ENCODE data around the gene CUX1. TPM values are rescaled to one million over a fixed set of nuclear protein-coding genes. Genes with fewer than 3 reads are reported as not detected.
"Not testable (repeated sequence)": the region's sequence is repeated elsewhere in the genome, so short reads cannot be mapped to it uniquely, and the experiment has no call there.

Gene CUX1
- total RNA-seq, 2 experiments from 2014 or later: 35.6 to 38.0 TPM

- no peaks in the 10 kb centered on the region for H3K27me3 Mint-ChIP-seq
- Histone ChIP-seq H3K36me3 (ENCODE audit: insufficient read depth, low read length) (peaks cover 5% of the 10 kb centered on the region), H3K27me3 (ENCODE audit: control insufficient read depth in 1 of 2, insufficient read depth in 2 of 2, low read length in 2 of 2) (no peaks in the 10 kb centered on the region), H3K27ac (ENCODE audit: low read depth in 1 of 2, low read length in 2 of 2) (no peak overlapping the region), H3K4me1 (ENCODE audit: insufficient read depth, low read length) (no peaks in the 10 kb centered on the region), H3K4me3 (ENCODE audit: low read length) (no peak overlapping the region), H3K9me3 (ENCODE audit: control insufficient read depth in 1 of 2, insufficient read depth in 1 of 2, low read length in 2 of 2) (no peaks in the 10 kb centered on the region)
- H3K27ac Mint-ChIP-seq: no peak overlapping the region
- intact Hi-C loops (cut with DNase I, micrococcal nuclease): no loop called here
- ChIA-PET POLR2A (no interaction called here), CTCF (interaction anchor here (0.5 kb wide), 1 partner anchor 1903 kb away, joined by 3 read pairs; no protein-coding TSS in a partner anchor)
- no peak overlapping the region for H3K4me3 Mint-ChIP-seq
- no peaks in the 10 kb centered on the region for H3K9me3 Mint-ChIP-seq
- ATAC-seq (ENCODE audit: poor library complexity) (no peak), DNase-seq (no peak)
- H3K4me1 Mint-ChIP-seq (ENCODE audit: low read depth): no peaks in the 10 kb centered on the region
- no peak for TF ChIP-seq CTCF (IDR thresholded peaks at IDR 0.05)
- no peaks in the 10 kb centered on the region for H3K36me3 Mint-ChIP-seq (ENCODE audit: low read depth)
Measured at GRCh38 chr7:102008535-102009262, 191.3 kb downstream of the CUX1 start.

GRCh38 chr7:102009628-102010027 lies 192.2 kb downstream of the CUX1 start:
- Mint-ChIP-seq H3K27ac (no peak overlapping the region), H3K36me3 (ENCODE audit: low read depth) (no peaks in the 10 kb centered on the region), H3K4me3 (no peak overlapping the region), H3K27me3 (no peaks in the 10 kb centered on the region), H3K9me3 (no peaks in the 10 kb centered on the region), H3K4me1 (ENCODE audit: low read depth) (no peaks in the 10 kb centered on the region)
- peaks cover 5% of the 10 kb centered on the region for H3K36me3 ChIP-seq (ENCODE audit: insufficient read depth, low read length)
- no peaks in the 10 kb centered on the region for H3K27me3 ChIP-seq (ENCODE audit: control insufficient read depth in 1 of 2, insufficient read depth in 2 of 2, low read length in 2 of 2)
- H3K4me3 ChIP-seq (ENCODE audit: low read length): no peak overlapping the region
- intact Hi-C loops (cut with DNase I, micrococcal nuclease): no loop called here
- DNase-seq (no peak), ATAC-seq (ENCODE audit: poor library complexity) (no peak)
- POLR2A ChIA-PET: no interaction called here
- CTCF ChIA-PET: no interaction called here
- no peaks in the 10 kb centered on the region for H3K9me3 ChIP-seq (ENCODE audit: control insufficient read depth in 1 of 2, insufficient read depth in 1 of 2, low read length in 2 of 2)
- H3K27ac ChIP-seq (ENCODE audit: low read depth in 1 of 2, low read length in 2 of 2): no peak overlapping the region
- TF ChIP-seq CTCF (IDR thresholded peaks at IDR 0.05): no peak
- no peaks in the 10 kb centered on the region for H3K4me1 ChIP-seq (ENCODE audit: insufficient read depth, low read length)

- H3K9me3 Mint-ChIP-seq; intact Hi-C loops (cut with DNase I, micrococcal nuclease); H3K36me3 ChIP-seq (ENCODE audit: insufficient read depth, low read length); H3K27me3 Mint-ChIP-seq; H3K9me3 ChIP-seq (ENCODE audit: control insufficient read depth in 1 of 2, insufficient read depth in 1 of 2, low read length in 2 of 2); ATAC-seq (ENCODE audit: poor library complexity); H3K4me3 ChIP-seq (ENCODE audit: low read length); H3K27ac Mint-ChIP-seq; DNase-seq; POLR2A ChIA-PET; H3K4me1 Mint-ChIP-seq (ENCODE audit: low read depth); H3K4me1 ChIP-seq (ENCODE audit: insufficient read depth, low read length); H3K27me3 ChIP-seq (ENCODE audit: control insufficient read depth in 1 of 2, insufficient read depth in 2 of 2, low read length in 2 of 2); H3K4me3 Mint-ChIP-seq; H3K27ac ChIP-seq (ENCODE audit: low read depth in 1 of 2, low read length in 2 of 2); H3K36me3 Mint-ChIP-seq (ENCODE audit: low read depth): not testable (repeated sequence)
- CTCF ChIA-PET: interaction anchor here (1.2 kb wide), 1 partner anchor 32 kb away, joined by 5 read pairs; no protein-coding TSS in a partner anchor
Measured at GRCh38 chr7:102012112-102012830, 194.8 kb downstream of the CUX1 start.
